Hepatocyte (in vitro differentiated cells): Measurements from ENCODE around the gene RFT1.

Experiments used
- EZH2 ChIP-seq: fragments of 200-600 bp; sonication (generic); IDR thresholded peaks from 2 replicates; pipeline ENCODE4 v1.6.1; 2016; ENCODE audit warnings: antibody characterized with exemption, mild to moderate bottlenecking, borderline replicate concordance
- TF ChIP-seq, protein P1 (sequence below): fragments of 200-600 bp; sonication (generic); IDR thresholded peaks from 2 replicates; pipeline ENCODE4 v1.5.1; 2016; ENCODE audit warnings: antibody characterized with exemption, mild to moderate bottlenecking; ENCODE audit not compliant: poor library complexity

DNA sequence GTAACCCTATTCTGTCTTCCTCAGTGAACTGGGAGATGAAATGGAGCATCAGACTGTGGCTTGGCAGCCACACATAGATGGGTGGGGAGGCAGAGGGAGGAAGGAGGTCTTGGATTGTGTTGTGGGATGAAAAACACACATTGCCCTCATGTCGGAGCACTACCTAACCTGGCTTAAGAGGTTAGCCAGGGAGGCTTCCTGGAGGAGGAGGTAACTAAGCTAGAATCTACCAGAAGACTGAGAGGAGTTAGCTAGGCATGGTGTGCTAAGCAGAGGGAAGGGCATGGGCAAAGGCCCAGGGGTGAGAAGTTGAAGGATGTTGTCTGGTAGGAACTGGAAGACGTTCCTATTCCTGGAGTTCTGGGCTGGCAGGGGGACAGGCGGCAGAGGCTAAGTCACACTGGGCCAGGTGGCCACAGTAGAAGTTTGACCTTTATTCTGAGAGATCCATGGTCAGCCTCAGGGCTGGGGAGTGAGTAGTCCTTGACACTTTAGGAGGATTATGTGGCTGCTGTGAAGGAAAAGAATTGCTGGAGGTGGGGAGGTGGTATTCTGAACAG is 23.1 kb upstream of the RFT1 start:
- TF ChIP-seq, protein P1, sequence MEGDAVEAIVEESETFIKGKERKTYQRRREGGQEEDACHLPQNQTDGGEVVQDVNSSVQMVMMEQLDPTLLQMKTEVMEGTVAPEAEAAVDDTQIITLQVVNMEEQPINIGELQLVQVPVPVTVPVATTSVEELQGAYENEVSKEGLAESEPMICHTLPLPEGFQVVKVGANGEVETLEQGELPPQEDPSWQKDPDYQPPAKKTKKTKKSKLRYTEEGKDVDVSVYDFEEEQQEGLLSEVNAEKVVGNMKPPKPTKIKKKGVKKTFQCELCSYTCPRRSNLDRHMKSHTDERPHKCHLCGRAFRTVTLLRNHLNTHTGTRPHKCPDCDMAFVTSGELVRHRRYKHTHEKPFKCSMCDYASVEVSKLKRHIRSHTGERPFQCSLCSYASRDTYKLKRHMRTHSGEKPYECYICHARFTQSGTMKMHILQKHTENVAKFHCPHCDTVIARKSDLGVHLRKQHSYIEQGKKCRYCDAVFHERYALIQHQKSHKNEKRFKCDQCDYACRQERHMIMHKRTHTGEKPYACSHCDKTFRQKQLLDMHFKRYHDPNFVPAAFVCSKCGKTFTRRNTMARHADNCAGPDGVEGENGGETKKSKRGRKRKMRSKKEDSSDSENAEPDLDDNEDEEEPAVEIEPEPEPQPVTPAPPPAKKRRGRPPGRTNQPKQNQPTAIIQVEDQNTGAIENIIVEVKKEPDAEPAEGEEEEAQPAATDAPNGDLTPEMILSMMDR: no peak
- TF ChIP-seq EZH2: no peak
